ENCODE data around the gene FUT9. TPM values are rescaled to one million over a fixed set of nuclear protein-coding genes. Genes with fewer than 3 reads are reported as not detected.

FUT9 gene
- total RNA-seq, 1 donor from 2014 or later = not detected

DNA sequence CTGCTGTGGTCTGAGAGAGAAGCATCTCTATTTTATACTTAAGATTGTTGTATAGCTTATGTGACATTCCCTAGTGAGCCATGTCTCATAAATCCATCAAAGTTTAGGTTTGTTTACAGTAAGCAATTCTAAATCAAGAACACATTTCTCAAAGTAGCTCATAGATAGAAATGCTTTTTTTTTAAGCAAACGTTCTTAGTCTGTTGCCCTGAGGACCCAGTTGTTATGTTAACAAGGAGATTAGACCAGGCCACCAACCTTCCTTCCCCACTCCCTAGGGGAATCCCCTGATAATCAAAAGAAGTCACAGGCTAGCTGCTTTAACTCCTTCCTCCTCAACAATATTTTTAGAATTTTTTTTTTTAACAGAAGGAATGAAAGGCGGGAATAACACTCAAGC, 169.0 kb downstream of the FUT9 start:
- H3K36me3 ChIP-seq (ENCODE audit: control insufficient read depth, insufficient read depth, low read length) = no peaks in the 10 kb centered on the region
- H3K27me3 ChIP-seq (ENCODE audit: control insufficient read depth, insufficient read depth, low read length) = no peaks in the 10 kb centered on the region
- TF ChIP-seq, protein P1, sequence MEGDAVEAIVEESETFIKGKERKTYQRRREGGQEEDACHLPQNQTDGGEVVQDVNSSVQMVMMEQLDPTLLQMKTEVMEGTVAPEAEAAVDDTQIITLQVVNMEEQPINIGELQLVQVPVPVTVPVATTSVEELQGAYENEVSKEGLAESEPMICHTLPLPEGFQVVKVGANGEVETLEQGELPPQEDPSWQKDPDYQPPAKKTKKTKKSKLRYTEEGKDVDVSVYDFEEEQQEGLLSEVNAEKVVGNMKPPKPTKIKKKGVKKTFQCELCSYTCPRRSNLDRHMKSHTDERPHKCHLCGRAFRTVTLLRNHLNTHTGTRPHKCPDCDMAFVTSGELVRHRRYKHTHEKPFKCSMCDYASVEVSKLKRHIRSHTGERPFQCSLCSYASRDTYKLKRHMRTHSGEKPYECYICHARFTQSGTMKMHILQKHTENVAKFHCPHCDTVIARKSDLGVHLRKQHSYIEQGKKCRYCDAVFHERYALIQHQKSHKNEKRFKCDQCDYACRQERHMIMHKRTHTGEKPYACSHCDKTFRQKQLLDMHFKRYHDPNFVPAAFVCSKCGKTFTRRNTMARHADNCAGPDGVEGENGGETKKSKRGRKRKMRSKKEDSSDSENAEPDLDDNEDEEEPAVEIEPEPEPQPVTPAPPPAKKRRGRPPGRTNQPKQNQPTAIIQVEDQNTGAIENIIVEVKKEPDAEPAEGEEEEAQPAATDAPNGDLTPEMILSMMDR (IDR thresholded peaks at IDR 0.05; ENCODE audit: insufficient read depth, low read length, severe bottlenecking) = no peak
- DNase-seq (ENCODE audit: low read depth) (no peak), FAIRE-seq (no peak)
- H3K4me3 ChIP-seq (ENCODE audit: low read depth, low read length) = no peak overlapping the region

- no peaks in the 10 kb centered on the region for H3K36me3 ChIP-seq (ENCODE audit: control insufficient read depth, insufficient read depth, low read length)
- no peaks in the 10 kb centered on the region for H3K27me3 ChIP-seq (ENCODE audit: control insufficient read depth, insufficient read depth, low read length)
- TF ChIP-seq, protein P1 (IDR thresholded peaks at IDR 0.05; ENCODE audit: insufficient read depth, low read length, severe bottlenecking) = no peak
- DNase-seq (ENCODE audit: low read depth) = no peak
- H3K4me3 ChIP-seq (ENCODE audit: low read depth, low read length) = no peak overlapping the region
- FAIRE-seq = no peak
Measured at GRCh38 chr6:96186094-96186493, 170.3 kb downstream of the FUT9 start.

DNA sequence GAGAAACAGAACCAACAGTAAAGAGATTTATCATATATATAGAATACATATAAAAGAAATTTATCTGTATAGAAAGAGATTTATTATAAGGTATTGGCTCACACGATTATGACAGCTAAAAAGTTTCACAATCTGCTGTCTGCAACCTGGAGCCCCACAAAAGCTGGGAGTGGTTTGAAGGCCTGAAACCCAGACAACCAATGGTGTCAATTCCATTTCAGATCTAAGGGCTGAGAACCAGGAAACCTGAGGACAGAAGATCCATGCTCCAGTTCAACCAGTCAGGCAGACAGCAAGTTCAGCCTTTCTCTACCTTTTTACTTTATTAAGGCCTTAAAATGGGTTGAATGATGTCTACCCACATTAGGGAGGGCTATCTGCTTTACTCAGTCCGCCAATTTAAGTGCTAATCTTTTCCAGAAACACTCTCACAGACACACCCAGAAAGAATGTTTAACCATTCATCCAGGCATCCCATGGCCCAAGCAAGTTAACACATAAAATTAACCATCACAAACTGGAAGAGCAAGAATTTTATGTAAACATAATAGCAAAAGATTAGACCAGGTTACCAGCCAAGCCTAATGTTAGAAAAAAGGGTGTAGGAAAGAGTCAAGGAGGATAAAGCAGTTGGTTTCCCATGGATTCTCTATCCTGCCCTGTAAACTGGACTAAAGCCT, 170.9 kb downstream of the FUT9 start:
- Histone ChIP-seq H3K27me3 (ENCODE audit: control insufficient read depth, insufficient read depth, low read length) (no peaks in the 10 kb centered on the region), H3K4me3 (ENCODE audit: low read depth, low read length) (no peak overlapping the region), H3K36me3 (ENCODE audit: control insufficient read depth, insufficient read depth, low read length) (no peaks in the 10 kb centered on the region)
- DNase-seq (ENCODE audit: low read depth) (no peak), FAIRE-seq (no peak)
- TF ChIP-seq, protein P1 (IDR thresholded peaks at IDR 0.05; ENCODE audit: insufficient read depth, low read length, severe bottlenecking) = no peak

GRCh38 chr6:96194675-96195074, 178.9 kb downstream of the FUT9 start:
- no peaks in the 10 kb centered on the region for H3K27me3 ChIP-seq (ENCODE audit: control insufficient read depth, insufficient read depth, low read length)
- H3K36me3 ChIP-seq (ENCODE audit: control insufficient read depth, insufficient read depth, low read length) = no peaks in the 10 kb centered on the region
- DNase-seq (ENCODE audit: low read depth) (no peak), FAIRE-seq (no peak)
- H3K4me3 ChIP-seq (ENCODE audit: low read depth, low read length) = no peak overlapping the region
- TF ChIP-seq, protein P1 (IDR thresholded peaks at IDR 0.05; ENCODE audit: insufficient read depth, low read length, severe bottlenecking) = no peak

- DNase-seq (ENCODE audit: low read depth) = no peak
- TF ChIP-seq, protein P1 (IDR thresholded peaks at IDR 0.05; ENCODE audit: insufficient read depth, low read length, severe bottlenecking) = no peak
- Histone ChIP-seq H3K27me3 (ENCODE audit: control insufficient read depth, insufficient read depth, low read length) (no peaks in the 10 kb centered on the region), H3K36me3 (ENCODE audit: control insufficient read depth, insufficient read depth, low read length) (no peaks in the 10 kb centered on the region), H3K4me3 (ENCODE audit: low read depth, low read length) (no peak overlapping the region)
- no peak for FAIRE-seq
Measured at GRCh38 chr6:96195272-96195671, 179.5 kb downstream of the FUT9 start.

GRCh38 chr6:96196633-96197032, 180.9 kb downstream of the FUT9 start:
- FAIRE-seq (no peak), DNase-seq (ENCODE audit: low read depth) (no peak)
- Histone ChIP-seq H3K36me3 (ENCODE audit: control insufficient read depth, insufficient read depth, low read length) (no peaks in the 10 kb centered on the region), H3K27me3 (ENCODE audit: control insufficient read depth, insufficient read depth, low read length) (no peaks in the 10 kb centered on the region), H3K4me3 (ENCODE audit: low read depth, low read length) (no peak overlapping the region)
- TF ChIP-seq, protein P1 (IDR thresholded peaks at IDR 0.05; ENCODE audit: insufficient read depth, low read length, severe bottlenecking) = no peak
